ENCODE results near the gene CLNS1A. TPM values are rescaled to one million over a fixed set of nuclear protein-coding genes. Genes with fewer than 3 reads are reported as not detected.

The CLNS1A gene
- total RNA-seq, 1 donor from 2014 or later = 43.6 TPM

- DNase-seq (ENCODE audit: low spot score in 2 of 2) = no peak
- no peaks in the 10 kb centered on the region for H3K4me1 ChIP-seq
- no peak overlapping the region for H3K27ac ChIP-seq
- H3K27me3 ChIP-seq = no peaks in the 10 kb centered on the region
- H3K9me3 ChIP-seq = peaks cover 0 to 3% of the 10 kb centered on the region in 2 donors
- intact Hi-C loops (cut with DNase I) = no loop called here
- no peaks in the 10 kb centered on the region for H3K36me3 ChIP-seq
- H3K4me3 ChIP-seq = no peak overlapping the region
- no peak for TF ChIP-seq CTCF (IDR thresholded peaks at IDR 0.05)
Measured at GRCh38 chr11:77568306-77568705, 69.3 kb downstream of the CLNS1A start.

Other genes with a start within 250 kb of the CLNS1A start
- gene PAK1, start 163.7 kb downstream of the CLNS1A start, total RNA-seq = 39.8 TPM
- 0.64 TPM for gene AQP11, start 47.8 kb downstream of the CLNS1A start, total RNA-seq
- 17.8 TPM for gene RSF1, start 182.9 kb upstream of the CLNS1A start, total RNA-seq
- gene AAMDC, start 183.3 kb upstream of the CLNS1A start, total RNA-seq = 56.4 TPM

Data from ascending aorta (tissue), 2 donors.